Measurements from ENCODE around the gene MYOZ1.
A peak's percentile ranks its signal among the peaks of the same experiment; 100 is the strongest.

GRCh38 chr10:73644015-73644743, 2.9 kb upstream of the MYOZ1 start:
- peak; percentile 90 for TF ChIP-seq CTCF (IDR thresholded peaks at IDR 0.05)
- no peak for TF ChIP-seq REST (IDR thresholded peaks at IDR 0.05; ENCODE audit: insufficient read depth in 1 of 2, low read depth in 2 of 2, low read length in 1 of 2)
- no peak for TF ChIP-seq POLR2AphosphoS5 (IDR thresholded peaks at IDR 0.05; ENCODE audit: low read depth, low read length)
- no peak for TF ChIP-seq TCF7L2 (IDR thresholded peaks at IDR 0.05; ENCODE audit: low read depth, low read length)
- TF ChIP-seq SIN3A (IDR thresholded peaks at IDR 0.05; ENCODE audit: borderline replicate concordance, insufficient read depth, low read depth, low read length): no peak

Data from Panc1 (cell line).